H1 (cell line): ENCODE measurements around the gene SMC3.

Source experiments
- CHD2 ChIP-seq: IDR thresholded peaks from 2 replicates; pipeline ENCODE4 v1.6.1; 2012; ENCODE audit warnings: low read length, improper control_type of control experiment
- FOSL1 ChIP-seq: IDR thresholded peaks from 2 replicates; pipeline ENCODE4 v1.6.1; 2011; ENCODE audit warnings: mild to moderate bottlenecking, low read depth, low read length, moderate library complexity; ENCODE audit not compliant: insufficient read depth
- HDAC6 ChIP-seq: IDR thresholded peaks from one replicate; pipeline ENCODE4 v1.7.1; 2012; ENCODE audit warnings: low read depth, mild to moderate bottlenecking, inconsistent platforms, low read length, moderate library complexity
- POLR2A ChIP-seq, 2 experiments: IDR thresholded peaks; 1 replicate in 1 of 2; 2 replicates in 1 of 2; pipeline ENCODE4 v1.6.1; 2011; ENCODE audit warnings: low read depth in 2 of 2, low read length in 2 of 2, mild to moderate bottlenecking in 2 of 2; ENCODE audit errors: control extremely low read depth in 1 of 2
- SUZ12 ChIP-seq: fragments of 200-600 bp; sonication (generic); IDR thresholded peaks from 2 replicates; pipeline ENCODE4 v1.6.1; 2012; ENCODE audit warnings: mild to moderate bottlenecking, inconsistent platforms, low read length, moderate library complexity, mixed read lengths
- TAF1 ChIP-seq: IDR thresholded peaks from 2 replicates; pipeline ENCODE4 v1.6.1; 2011; ENCODE audit warnings: mild to moderate bottlenecking, low read depth, low read length
- ZNF274 ChIP-seq: IDR thresholded peaks from 2 replicates; pipeline ENCODE4 v1.7.0; 2012; ENCODE audit warnings: low read length, borderline replicate concordance; ENCODE audit errors: extremely low read depth
- TF ChIP-seq, protein P1 (sequence below), 3 experiments: IDR thresholded peaks; 1 replicate in 2 of 3; 2 replicates in 1 of 3; pipeline versions ENCODE4 v1.5.1 to v1.6.1; 2011; ENCODE audit warnings: low read length in 3 of 3, mild to moderate bottlenecking in 3 of 3, inconsistent platforms in 2 of 3, low read depth in 1 of 3, moderate library complexity in 1 of 3; ENCODE audit not compliant: insufficient read depth in 1 of 3; ENCODE audit errors: control extremely low read depth in 1 of 3

- TF ChIP-seq, protein P1, sequence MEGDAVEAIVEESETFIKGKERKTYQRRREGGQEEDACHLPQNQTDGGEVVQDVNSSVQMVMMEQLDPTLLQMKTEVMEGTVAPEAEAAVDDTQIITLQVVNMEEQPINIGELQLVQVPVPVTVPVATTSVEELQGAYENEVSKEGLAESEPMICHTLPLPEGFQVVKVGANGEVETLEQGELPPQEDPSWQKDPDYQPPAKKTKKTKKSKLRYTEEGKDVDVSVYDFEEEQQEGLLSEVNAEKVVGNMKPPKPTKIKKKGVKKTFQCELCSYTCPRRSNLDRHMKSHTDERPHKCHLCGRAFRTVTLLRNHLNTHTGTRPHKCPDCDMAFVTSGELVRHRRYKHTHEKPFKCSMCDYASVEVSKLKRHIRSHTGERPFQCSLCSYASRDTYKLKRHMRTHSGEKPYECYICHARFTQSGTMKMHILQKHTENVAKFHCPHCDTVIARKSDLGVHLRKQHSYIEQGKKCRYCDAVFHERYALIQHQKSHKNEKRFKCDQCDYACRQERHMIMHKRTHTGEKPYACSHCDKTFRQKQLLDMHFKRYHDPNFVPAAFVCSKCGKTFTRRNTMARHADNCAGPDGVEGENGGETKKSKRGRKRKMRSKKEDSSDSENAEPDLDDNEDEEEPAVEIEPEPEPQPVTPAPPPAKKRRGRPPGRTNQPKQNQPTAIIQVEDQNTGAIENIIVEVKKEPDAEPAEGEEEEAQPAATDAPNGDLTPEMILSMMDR (IDR thresholded peaks at IDR 0.05; ENCODE audit: control extremely low read depth in 1 of 3, insufficient read depth in 1 of 3, low read depth in 1 of 3, low read length in 3 of 3) = no peak
- TF ChIP-seq POLR2A (IDR thresholded peaks at IDR 0.05; ENCODE audit: control extremely low read depth in 1 of 2, low read depth in 2 of 2, low read length in 2 of 2) = no peak
- TF ChIP-seq SUZ12 = no peak
- no peak for TF ChIP-seq TAF1
- no peak for TF ChIP-seq HDAC6
- TF ChIP-seq FOSL1 = no peak
- TF ChIP-seq CHD2 = no peak
- no peak for TF ChIP-seq ZNF274
Measured at GRCh38 chr10:110613341-110613995, 46.0 kb downstream of the SMC3 start.
